GM18868 (cell line): ENCODE results near the gene CIZ1.
"Not testable (repeated sequence)": the region's sequence is repeated elsewhere in the genome, so short reads cannot be mapped to it uniquely, and the experiment has no call there.

Source experiments
- ATAC-seq: cut with Tn5 transposase; IDR thresholded peaks from one replicate; pipeline ENCODE4 v1.9.1; 2021; ENCODE audit warnings: mild to moderate bottlenecking, moderate library complexity; ENCODE audit not compliant: unreplicated experiment

CIZ1 gene

DNA sequence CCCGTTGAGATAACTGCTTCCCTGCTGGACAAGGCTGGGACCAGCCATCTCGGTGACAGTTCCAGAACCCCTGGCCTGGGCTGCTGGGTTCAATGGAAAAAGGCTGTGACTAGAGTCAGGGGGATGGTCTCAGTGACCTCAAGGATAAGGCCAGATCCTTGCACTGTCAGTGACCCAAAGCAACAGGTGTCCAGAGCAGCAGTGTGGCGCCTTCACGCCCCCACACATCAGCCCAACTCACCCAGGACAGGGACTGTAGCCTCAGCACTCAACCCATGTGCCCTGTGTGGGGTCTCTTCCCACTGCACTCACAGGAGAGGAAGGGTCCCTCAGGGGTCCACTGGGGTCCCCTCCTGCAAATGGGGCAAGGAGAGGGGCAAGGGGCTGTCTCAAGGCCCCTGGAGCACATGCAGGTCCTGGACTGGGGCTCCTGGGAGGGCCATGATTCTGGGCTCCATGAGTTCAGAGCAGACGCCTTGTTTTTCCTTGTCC is 42.8 kb downstream of the CIZ1 start:
- no peak for ATAC-seq

DNA sequence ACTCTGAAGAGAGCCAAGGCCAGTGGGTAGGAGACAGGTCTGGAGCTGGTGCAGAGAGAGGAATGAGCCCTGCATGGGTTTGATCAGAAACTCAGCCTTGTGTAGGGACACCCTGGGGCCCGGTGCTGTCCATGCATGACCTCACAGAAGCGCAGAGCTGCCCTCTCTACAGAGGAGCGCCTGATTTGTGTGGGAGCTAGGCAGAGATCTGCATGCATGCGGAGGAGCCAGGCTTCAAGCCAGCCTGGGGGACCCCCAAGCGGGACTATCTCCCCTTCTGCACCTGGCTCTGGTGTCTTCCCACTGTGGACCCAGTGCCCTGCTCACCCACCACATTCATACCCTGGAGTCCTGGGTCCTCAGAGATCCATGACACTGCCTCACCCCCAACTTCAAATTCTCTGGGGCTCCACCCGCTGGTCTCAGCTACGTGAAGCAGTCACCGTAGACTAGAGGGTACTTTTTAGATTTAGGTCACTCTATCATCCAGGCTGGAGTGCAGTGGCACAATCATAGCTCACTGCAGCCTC is 44.7 kb downstream of the CIZ1 start:
- ATAC-seq = no peak

DNA sequence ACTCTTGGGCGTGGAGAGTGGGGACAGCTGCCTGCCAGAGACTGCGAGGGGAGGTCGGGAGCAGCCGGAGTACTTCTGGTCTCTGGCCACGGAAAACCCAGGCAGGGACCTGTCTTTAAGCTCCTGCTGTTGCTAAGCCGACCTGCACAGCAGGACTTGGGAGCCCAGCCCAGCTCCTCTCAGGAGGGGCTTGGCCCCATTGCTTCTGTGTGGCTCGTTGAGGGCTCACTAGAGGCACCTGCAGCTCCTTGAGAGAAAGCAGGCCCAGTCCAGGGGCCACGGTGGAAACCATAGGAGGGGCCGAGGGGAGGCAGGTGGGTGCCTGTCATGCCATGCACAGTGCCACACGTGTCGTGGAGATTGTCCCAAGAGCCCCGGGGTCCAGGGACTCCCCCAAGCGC is 45.4 kb downstream of the CIZ1 start:
- ATAC-seq = no peak

DNA sequence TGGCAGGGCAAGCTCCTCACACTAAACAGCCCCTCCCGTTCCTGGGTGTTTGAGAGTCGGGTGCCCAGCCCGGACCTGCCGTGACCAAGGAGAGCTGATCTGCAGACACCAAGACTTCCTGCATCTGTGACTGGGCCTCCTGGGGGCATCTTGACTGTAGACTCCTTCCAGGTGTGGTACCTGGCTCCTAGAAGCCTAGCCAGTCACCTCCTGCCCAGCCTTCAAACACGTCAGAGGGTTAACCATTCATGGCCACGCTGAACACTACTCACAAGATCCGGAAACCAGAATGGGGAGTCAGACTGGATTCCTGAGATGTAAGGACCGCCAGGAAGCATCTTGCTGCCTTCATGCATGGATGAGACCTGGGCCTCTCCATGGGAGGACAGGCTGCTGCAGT is 45.8 kb downstream of the CIZ1 start:
- ATAC-seq = no peak

DNA sequence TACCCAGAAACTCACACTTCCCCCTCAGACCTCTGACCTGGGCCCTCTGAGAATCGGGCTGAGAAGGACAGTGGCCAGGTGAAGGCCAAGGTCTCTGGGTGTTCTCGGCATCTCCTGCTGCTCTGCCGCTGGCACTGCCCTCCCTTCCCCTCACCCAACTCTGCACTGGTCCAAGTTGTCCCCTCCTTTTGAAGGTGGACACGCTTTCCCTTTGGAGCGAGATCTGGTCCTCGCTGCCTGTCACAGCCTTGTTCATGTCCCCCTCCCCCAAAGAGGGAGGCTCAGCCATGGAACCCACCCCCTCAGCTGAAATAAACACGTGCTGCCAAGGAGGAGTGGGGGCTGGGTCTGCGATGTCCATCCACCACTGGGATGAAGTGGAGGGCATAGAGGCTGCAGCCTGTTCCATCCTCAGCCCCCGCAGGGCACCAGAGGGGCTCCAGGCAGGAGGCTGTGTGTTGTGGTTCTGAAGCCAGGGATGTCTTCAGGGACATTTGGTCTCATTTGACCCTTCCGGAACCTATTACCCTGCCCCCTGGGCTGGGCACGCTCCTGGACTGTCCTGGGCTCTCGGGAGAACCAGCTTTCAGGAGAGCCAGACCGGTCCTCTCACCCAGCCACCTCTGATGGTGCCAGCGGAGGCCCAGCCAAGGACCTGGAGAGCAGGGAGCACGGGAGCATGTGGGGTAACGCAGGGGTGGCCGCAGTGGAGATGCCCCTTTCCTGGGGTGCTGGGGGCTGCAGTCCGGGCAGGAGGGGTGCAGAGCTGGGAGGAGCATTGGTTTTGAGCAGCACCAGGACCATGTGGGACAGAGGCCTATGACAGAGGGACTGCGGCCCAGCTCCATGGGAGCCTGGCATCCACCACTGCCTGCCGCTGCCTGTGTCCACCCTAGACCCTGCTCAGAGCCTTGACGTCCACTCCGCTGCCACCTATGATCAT is 46.9 kb downstream of the CIZ1 start:
- no peak for ATAC-seq

DNA sequence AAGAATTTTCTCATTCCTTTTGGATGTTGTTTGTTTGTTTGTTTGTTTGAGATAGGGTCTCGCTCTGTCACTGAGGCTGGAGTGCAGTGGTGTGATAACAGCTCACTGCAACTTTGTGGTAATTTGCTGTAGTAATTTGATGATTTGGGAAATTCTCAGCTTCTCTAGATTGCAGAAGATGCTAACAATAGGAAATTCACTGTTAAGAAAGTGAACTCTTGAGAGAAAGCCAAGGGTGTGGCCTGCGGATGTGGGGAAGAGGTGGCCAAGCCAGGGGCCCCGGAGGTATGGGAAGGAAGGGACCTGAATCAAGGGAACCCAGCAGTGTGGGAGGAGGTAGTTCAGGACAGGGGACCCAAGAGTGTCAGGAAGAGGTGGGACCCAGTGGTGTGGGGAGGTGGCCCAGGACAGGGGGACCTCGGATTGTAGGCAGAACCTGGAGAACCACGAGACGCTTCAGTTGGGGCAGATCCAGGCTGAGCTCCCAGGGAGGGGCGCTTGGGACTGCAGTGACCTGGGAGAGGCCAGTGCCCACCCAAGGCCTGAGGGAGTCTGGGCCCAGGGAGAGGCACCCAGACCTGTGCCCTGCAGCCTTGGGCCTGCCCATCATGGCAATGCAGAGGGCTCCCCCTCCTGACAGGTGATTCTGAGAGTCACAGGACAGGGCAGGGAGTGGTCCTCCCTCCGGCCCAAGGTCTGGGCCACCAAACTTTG is 47.7 kb downstream of the CIZ1 start:
- no peak for ATAC-seq

DNA sequence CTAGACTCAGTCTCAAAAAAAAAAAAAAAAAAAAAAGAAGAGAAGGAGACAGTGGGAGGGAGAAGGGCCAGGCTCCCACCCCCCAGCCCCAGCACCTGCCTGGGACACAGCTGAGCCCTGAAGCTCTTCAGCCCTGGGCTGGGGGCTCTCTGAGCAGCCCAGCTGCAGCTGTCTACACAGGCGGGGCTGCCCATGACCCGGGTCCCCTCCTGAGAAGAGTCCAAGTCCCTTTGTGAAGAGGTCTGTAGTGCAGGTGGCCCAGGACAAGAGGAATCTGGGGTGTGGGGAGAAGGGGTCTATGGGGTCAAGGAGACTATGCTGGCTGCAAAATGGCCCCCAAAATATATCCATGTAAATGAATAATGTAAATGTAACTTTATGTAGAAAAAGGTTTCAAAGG is 48.8 kb downstream of the CIZ1 start:
- no peak for ATAC-seq

DNA sequence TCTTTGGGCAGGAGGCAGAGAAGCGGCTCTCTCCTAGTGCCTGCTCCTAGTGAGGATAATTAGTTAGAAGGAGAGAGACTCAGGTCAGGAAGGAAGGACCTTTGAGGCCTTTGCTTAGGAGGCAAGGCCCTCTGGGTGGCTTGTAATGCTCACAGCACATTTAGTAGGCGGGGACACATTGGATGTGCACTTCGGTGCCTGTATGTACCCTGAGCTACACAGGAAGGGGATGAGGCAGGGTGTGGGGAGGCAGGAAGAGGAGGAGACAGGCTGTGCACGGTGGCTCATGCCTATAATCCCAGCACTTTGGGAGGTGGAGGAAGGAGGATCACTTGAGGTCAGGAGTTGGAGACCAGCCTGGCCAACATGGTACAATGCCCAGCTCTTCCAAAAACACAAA is 49.3 kb downstream of the CIZ1 start:
- ATAC-seq = no peak

DNA sequence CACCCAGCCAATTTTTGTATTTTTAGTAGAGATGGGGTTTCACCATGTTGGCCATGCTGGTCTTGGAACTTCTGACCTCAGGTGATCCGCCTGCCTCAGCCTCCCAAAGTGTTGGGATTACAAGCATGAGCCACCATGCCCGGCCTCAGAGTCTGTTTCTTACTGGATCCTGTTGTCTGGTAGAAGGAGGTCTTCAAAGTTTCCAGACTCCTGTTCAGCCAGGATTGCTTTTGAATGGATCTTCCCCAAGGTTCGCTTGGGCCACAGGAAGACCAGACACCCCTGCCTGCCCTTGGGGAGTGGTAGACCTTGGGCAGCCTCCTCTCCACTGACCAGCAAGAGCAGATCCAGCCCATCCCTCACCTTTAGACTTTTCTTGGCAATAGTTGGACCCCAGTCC is 49.8 kb downstream of the CIZ1 start:
- ATAC-seq = no peak

DNA sequence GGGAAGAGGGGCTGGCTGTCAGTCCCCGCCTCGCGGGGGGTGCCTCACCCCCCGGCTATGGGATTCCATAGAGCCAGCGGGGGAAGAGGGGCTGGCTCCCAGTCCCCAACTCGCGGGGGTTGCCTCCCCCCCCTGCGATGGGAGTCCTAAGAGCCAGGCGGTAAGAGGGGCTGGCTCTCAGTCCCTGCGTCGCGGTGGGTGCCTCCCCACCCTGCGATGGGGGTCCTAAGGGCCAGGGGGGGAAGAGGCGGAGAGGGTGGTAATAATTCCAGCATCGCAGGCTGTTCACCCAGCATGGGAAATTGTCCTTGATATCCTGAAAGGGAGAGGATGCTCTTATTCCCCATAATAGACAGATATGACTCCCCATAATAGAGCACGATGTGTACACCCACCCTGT is 51.8 kb downstream of the CIZ1 start:
- ATAC-seq = no peak

DNA sequence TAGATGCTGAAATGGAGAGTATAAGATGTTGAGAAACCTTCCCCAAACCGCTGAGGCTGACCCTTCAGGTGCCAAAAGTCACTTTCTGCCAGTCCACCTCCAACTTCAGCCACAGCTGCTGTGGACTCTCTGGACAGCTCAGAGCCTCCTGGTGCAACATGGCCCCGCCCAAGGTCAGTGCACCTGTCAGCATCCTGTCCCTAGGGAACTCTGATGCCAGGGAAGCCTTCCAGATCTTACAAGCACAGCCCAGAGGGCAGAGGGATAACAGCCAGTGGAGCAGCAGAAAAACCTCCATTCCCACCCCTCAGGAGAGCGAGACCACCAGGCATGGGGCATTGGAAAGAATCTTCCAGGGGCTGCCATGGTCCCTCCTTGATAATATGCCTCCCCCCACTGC is 53.4 kb downstream of the CIZ1 start:
- no peak for ATAC-seq

DNA sequence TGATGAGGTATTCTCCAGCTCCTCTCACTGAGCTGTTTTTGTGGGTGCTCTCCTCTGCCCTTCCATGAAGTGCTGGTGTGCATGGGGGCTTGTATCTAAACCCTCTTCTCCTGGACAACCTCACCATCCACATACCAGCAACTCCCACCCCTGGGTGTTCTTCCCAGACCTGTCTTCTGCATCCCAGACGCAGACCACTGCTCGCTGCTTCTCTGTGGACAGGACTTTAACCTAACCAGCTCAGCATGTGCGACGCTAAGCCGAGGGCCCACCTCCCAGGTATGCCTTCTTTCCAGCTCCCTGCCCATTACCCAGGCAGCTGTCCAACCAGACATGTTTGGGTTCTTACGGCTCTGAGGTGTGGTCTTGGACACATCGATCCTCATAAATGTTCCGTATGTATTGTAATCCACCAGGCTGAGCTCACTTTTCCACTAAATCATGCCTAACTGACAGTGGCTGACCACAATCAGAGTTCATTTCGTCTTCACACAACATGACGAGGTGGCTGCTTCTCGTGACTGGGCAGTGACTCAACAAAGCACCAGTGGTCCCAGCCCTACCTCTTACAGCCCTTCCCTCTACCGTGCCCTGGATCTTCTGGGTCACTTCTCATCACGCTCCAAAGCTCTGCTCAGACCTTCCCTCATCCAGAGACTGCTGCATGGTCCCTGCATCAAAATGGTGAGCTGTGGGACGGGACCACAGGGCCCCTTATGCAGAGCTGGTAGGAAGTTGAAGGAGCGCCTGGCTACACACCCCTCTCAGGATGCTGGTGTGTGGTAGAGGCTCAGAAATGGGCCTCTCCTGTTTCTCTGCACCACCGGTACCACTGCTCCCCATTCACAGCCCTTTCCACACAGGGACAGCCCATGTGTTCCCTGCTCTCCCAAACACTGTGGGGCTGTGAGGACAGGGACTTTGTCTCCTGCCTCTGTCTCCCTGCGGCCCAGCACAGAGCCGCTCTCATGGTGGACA is 54.3 kb downstream of the CIZ1 start:
- ATAC-seq = no peak

DNA sequence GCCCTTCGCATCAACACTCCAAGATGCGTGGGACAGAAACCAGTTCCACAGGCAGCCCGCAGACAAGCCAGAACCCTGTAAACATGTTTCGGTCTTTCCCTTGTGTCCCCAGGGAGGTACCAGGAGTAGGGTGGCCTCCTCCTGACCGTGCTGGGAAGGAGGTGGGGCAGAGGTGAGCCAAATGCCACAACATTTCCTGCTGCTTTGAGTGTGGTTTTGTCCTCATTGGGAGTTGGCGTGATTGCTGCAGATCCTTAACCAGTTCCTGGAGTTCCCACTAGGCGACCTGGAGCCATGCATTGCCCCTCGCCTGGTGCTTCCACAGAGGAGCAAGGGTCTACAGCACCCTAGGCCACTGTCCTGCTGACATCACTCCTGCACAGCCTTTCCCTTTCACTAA is 55.8 kb downstream of the CIZ1 start:
- ATAC-seq = not testable (repeated sequence)

DNA sequence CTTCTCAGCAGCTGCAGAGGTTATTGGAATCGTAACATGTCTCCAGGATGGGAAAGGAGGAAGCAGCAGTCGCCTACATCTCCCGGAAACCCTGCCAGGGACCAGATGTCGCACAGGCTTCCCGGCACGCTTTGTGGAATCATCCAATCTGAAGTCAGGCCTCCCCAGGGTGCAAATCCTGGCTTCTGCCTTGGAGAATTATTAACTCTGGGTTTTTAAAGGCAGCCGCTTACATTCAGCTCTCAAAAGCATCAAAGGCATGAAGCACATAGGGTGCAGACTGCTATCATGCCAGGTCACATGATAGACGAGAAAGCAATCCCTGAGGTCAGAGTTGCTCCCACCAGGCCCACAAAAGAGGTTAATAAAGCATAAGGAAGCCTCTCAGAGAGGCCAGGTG is 59.2 kb downstream of the CIZ1 start:
- not testable (repeated sequence) for ATAC-seq

DNA sequence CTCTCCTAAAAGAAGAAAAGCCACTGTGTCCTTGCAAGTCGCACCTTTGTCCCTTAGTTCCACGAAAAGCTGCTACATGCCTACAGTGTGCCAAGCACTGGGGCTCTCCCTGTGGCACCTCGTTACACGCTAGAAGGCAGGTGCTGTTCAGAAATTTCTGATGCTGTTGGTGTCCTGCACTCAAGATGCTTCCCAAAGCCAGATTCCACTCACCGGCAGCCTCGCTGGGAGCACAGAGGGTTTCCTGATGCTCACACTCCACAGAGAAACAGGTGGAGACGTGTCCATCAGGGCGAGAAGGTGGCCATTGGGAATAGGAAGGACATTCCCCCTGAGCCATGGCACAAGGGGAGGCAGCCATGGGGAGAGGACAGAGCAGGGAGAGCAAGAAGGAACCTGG is 60.0 kb downstream of the CIZ1 start:
- ATAC-seq = not testable (repeated sequence)

DNA sequence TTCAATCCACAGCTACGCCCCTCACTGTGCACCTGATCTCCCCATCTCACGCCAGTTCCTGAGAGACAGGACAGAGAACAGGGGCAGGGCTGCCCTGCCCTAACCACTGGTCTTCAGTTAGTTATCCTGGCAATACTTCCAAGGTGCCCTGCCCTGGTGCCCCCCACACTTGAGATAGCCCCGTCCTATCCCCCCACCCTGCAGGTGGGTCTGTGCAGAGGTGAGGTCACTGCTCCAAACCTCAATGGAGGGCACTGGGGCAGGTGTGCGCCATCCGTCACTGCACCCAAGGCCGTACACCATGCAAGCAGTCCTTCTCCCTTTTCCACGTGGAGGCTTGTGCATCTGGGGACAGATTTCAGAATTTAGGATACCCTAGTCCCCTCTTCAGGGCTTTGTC is 60.7 kb downstream of the CIZ1 start:
- not testable (repeated sequence) for ATAC-seq

DNA sequence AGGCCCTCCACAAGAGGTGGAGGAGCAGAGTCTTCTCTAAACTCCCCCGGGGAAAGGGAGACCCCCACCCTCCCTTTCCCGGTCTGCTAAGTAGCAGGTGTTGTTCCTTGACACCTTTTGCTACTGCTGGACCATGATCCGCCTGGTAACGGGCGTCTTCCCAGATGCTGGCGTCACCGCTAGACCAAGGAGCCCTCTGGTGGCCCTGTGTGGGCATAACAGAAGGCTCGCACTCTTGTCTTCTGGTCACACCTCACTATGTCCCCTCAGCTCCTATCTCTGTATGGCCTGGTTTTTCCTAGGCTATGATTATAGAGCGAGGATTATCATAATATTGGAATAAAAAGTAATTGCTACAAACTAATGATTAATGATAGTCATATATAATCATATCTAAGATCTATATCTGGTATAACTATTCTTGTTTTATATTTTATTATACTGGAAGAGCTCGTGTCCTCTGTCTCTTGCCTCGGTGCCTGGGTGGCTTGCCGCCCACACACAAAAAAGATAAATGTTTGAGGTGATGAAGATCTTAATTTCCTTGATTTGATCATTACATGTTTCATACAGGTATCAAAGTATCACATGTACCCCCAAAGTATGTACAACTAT is 61.3 kb downstream of the CIZ1 start:
- not testable (repeated sequence) for ATAC-seq

DNA sequence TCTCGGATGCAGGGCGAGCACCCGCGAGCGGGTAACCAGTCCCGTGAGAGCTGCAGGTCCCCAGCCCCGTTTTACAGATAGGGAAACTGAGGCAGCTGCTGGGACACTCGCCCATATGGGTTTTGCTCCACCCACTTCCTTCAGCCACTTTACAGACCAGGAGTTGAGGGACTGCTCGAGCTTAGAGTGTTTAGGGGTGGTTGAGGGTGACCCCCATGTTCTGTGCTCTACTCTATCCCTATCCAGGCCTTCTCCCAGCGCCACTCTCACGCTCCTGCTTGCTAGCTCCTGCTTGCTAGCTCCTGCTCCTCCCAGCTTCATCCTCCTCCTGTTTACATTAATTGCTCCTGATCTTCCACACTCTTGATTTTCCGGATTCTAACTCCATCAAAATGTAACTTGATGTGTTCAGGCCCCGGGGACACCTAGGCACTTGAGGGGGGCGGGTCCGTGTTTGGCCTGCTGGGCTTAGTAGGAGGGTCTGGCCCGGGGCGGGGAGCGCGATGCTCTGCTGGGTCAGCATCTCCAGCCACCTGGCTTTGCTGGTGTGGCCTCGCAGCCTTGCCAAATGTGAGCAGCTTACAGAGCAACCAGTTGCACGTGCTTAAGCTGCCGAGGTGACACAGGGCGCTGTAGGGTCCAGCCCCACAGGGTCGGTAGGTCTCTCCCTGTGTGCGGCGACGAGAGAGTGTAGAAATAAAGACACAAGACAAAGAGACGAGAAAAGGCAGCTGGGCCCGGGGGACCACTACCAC is 62.4 kb downstream of the CIZ1 start:
- ATAC-seq = no peak
